K562 (cell line): ENCODE results near the gene KMT2C.

Experiments used
- JUN ChIP-seq, 2 experiments: sonication (generic) in 1 of 2; formaldehyde crosslinking in 1 of 2; IDR thresholded peaks; 2 replicates each; pipeline versions ENCODE4 v1.6.1 to v1.8.0; 2012 to 2022; ENCODE audit warnings: borderline replicate concordance in 2 of 2, mild to moderate bottlenecking in 2 of 2, improper control_type of control experiment in 1 of 2, low read depth in 1 of 2, low read length in 1 of 2, missing genetic modification reagents in 1 of 2
- USF2 ChIP-seq: sonication (generic); formaldehyde crosslinking; IDR thresholded peaks from 2 replicates; pipeline ENCODE4 v1.5.0; 2020; ENCODE audit warnings: missing genetic modification reagents

- TF ChIP-seq JUN (IDR thresholded peaks at IDR 0.05; ENCODE audit: borderline replicate concordance, low read depth, low read length) (peak; percentile 69), JUN (CRISPR knock-in tag; IDR thresholded peaks at IDR 0.05; ENCODE audit: borderline replicate concordance) (no peak), USF2 (CRISPR knock-in tag) (no peak)
Observed at GRCh38 chr7:152436111-152436930, 518 bp upstream of the KMT2C start.
